GM10266 (cell line): Measurements from ENCODE around the gene CSTPP1.

ENCODE experiments used
- DNase-seq: peaks from one replicate; pipeline ENCODE4 v3.0.0; 2012; ENCODE audit errors: extremely low spot score
- CTCF ChIP-seq: IDR thresholded peaks from 2 replicates; pipeline ENCODE4 v1.5.1; 2012; ENCODE audit warnings: mild to moderate bottlenecking, low read depth; ENCODE audit not compliant: control insufficient read depth, insufficient read depth; ENCODE audit errors: missing control alignments

The CSTPP1 gene

GRCh38 chr11:47171061-47171838 is 234.7 kb downstream of the CSTPP1 start:
- no peak for DNase-seq
- TF ChIP-seq CTCF: no peak

GRCh38 chr11:47171856-47172255 is 235.3 kb downstream of the CSTPP1 start:
- DNase-seq: no peak
- no peak for TF ChIP-seq CTCF

GRCh38 chr11:47172740-47173336 is 236.3 kb downstream of the CSTPP1 start:
- no peak for TF ChIP-seq CTCF
- no peak for DNase-seq

GRCh38 chr11:47175746-47176327 is 239.3 kb downstream of the CSTPP1 start:
- no peak for TF ChIP-seq CTCF
- no peak for DNase-seq

- DNase-seq: peak; percentile 100
- TF ChIP-seq CTCF: no peak
Measured at GRCh38 chr11:47176328-47177228, 240.0 kb downstream of the CSTPP1 start, which contains the start of gene ARFGAP2. ARFGAP2 (minus strand) TSS chr11:47176879; CDS start chr11:47176853, 26 bp downstream.

GRCh38 chr11:47177229-47177845 is 240.8 kb downstream of the CSTPP1 start:
- TF ChIP-seq CTCF: peak; percentile 69

More at GRCh38 chr11:47177229-47177845, 240.8 kb downstream of the CSTPP1 start:
- peak; percentile 90 for DNase-seq
